ENCODE results near the gene CBX2.
A peak's percentile ranks its signal among the peaks of the same experiment; 100 is the strongest.
"Not testable (repeated sequence)": the region's sequence is repeated elsewhere in the genome, so short reads cannot be mapped to it uniquely, and the experiment has no call there.

CBX2 gene

GRCh38 chr17:79771276-79771675 lies 6.7 kb upstream of the CBX2 start:
- no peak overlapping the region for H3K4me3 ChIP-seq (ENCODE audit: low read length)
- TF ChIP-seq, protein P1, sequence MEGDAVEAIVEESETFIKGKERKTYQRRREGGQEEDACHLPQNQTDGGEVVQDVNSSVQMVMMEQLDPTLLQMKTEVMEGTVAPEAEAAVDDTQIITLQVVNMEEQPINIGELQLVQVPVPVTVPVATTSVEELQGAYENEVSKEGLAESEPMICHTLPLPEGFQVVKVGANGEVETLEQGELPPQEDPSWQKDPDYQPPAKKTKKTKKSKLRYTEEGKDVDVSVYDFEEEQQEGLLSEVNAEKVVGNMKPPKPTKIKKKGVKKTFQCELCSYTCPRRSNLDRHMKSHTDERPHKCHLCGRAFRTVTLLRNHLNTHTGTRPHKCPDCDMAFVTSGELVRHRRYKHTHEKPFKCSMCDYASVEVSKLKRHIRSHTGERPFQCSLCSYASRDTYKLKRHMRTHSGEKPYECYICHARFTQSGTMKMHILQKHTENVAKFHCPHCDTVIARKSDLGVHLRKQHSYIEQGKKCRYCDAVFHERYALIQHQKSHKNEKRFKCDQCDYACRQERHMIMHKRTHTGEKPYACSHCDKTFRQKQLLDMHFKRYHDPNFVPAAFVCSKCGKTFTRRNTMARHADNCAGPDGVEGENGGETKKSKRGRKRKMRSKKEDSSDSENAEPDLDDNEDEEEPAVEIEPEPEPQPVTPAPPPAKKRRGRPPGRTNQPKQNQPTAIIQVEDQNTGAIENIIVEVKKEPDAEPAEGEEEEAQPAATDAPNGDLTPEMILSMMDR (conservative IDR thresholded peaks at IDR 0.05; ENCODE audit: low read depth, low read length) = no peak
- no peak for DNase-seq (ENCODE audit: low read depth)

GRCh38 chr17:79772726-79773125 lies 5.2 kb upstream of the CBX2 start:
- H3K4me3 ChIP-seq (ENCODE audit: low read length); DNase-seq (ENCODE audit: low read depth): not testable (repeated sequence)

DNA sequence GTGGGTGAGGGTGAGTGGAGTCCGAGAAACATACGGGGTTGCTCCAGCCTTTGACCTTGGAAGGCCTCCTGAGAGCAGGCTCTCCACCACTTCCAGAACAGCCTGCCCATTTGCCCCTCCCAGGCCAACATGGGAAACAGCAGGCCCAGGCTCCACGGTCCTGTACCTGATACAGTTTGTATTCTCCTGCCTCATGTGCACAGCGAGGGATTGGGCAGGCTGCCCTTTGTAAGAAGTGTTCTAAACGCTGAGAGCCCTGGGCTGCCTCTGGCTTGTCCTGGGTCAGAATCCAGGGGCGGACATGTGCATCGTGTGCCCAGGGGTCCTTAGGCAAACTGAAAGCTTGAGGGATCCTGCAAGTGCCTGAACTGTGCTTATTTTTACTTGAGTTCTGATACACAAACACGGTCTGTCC lies 3.4 kb upstream of the CBX2 start:
- H3K4me3 ChIP-seq (ENCODE audit: low read length) = no peak overlapping the region
- DNase-seq (ENCODE audit: low read depth) = no peak
- TF ChIP-seq, protein P1 (conservative IDR thresholded peaks at IDR 0.05; ENCODE audit: low read depth, low read length) = no peak

DNA sequence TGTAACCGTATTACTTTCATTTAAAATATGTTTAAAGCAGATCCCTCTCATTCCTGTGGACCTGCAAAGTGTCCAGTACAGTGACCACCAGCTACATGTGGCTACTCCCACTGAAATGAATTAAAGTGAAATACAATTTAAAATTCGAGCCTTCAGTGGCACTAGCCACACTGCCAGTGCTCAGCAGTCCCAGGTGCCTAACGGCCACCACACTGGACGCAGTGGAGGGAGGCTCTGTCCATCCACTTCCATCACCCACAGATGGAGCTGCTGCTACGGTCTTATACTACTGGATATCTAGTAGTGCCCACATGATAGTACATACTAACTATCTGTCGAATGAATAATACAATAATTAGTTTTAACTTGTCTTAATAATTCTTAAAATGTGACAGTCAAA lies 2.3 kb upstream of the CBX2 start:
- no peak overlapping the region for H3K4me3 ChIP-seq (ENCODE audit: low read length)
- DNase-seq (ENCODE audit: low read depth) = no peak
- TF ChIP-seq, protein P1 (conservative IDR thresholded peaks at IDR 0.05; ENCODE audit: low read depth, low read length) = no peak

GRCh38 chr17:79776376-79777119 lies 1.4 kb upstream of the CBX2 start:
- H3K4me3 ChIP-seq (ENCODE audit: low read length) = no peak overlapping the region
- TF ChIP-seq, protein P1 (conservative IDR thresholded peaks at IDR 0.05; ENCODE audit: low read depth, low read length) = no peak
- DNase-seq (ENCODE audit: low read depth) = no peak

- TF ChIP-seq, protein P1 (conservative IDR thresholded peaks at IDR 0.05; ENCODE audit: low read depth, low read length) = peak; percentile 31
- H3K4me3 ChIP-seq (ENCODE audit: low read length) = peak overlapping the region; percentile 39
- DNase-seq (ENCODE audit: low read depth) = no peak
Measured at GRCh38 chr17:79777120-79777893, 641 bp upstream of the CBX2 start.

DNA sequence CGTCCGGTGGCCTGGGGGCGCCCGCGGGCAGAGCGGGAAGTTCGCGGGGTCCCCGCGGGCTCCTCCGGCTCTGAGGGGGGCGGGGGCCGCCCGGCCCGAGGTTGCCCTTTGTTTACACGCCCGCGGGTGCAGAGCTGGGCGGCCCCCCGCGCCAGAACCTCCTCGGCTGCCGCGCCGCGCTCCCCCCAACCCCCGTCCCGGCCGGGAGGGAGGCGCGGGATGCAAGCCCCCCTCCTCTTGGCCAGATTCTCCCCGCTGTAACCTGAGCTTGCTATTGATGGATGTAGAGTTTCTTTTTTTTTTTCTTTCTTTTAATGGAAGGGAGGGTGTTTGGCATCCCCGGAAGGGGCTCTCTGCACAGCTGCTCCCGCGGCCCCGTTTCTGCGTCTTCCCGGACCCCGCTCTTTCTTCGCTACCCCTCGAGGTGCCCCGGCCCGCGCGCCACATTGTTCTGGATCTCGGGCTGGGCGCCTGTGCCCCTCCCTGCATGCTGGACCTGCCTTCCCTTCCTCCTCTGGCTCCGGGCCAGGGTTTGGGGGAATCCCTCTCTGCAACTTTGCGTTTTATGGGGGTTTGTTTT lies 646 bp downstream of the CBX2 start:
- peak overlapping the region; percentile 47 for H3K4me3 ChIP-seq (ENCODE audit: low read length)
- DNase-seq (ENCODE audit: low read depth) = no peak
- TF ChIP-seq, protein P1 (conservative IDR thresholded peaks at IDR 0.05; ENCODE audit: low read depth, low read length) = no peak

All from retinal pigment epithelial cell (primary cell).